Chondrocyte (in vitro differentiated cells): ENCODE data around the gene C1QTNF8. TPM values are rescaled to one million over a fixed set of nuclear protein-coding genes. Genes with fewer than 3 reads are reported as not detected.

Experiments used
- DNase-seq: peaks from one replicate; pipeline ENCODE4 v3.0.0; 2021; ENCODE audit warnings: mixed read lengths, low spot score
- H3K27ac Mint-ChIP-seq: one replicate; pipeline ENCODE4 v1.8.0; 2021; ENCODE audit warnings: mild to moderate bottlenecking, moderate library complexity, mixed read lengths; ENCODE audit not compliant: unreplicated experiment
- H3K27me3 Mint-ChIP-seq: 2 replicates; pipeline ENCODE4 v1.8.0; 2021; ENCODE audit warnings: low read depth, mixed read lengths
- H3K36me3 Mint-ChIP-seq: 2 replicates; pipeline ENCODE4 v1.8.0; 2021; ENCODE audit warnings: low read depth, mixed read lengths
- H3K4me1 Mint-ChIP-seq: 2 replicates; pipeline ENCODE4 v1.8.0; 2021; ENCODE audit warnings: low read depth, mild to moderate bottlenecking, mixed read lengths
- H3K4me3 Mint-ChIP-seq: one replicate; pipeline ENCODE4 v1.8.0; 2021; ENCODE audit warnings: mild to moderate bottlenecking, moderate library complexity, mixed read lengths; ENCODE audit not compliant: unreplicated experiment
- H3K9me3 Mint-ChIP-seq: 2 replicates; pipeline ENCODE4 v1.8.0; 2021; ENCODE audit warnings: low read depth, mixed read lengths
- total RNA-seq: library from RNA; stranded (reverse); gene quantifications from 3 replicates; pipeline ENCODE4 v1.2.1, GENCODE V29; 2021
- TF ChIP-seq, protein P1 (sequence below): fragments of 200-600 bp; sonication (generic); IDR thresholded peaks from 2 replicates; pipeline ENCODE4 v1.5.0; 2021; ENCODE audit warnings: antibody characterized with exemption, mild to moderate bottlenecking, moderate library complexity

Gene C1QTNF8
- total RNA-seq, 1 donor from 2014 or later: not detected

DNA sequence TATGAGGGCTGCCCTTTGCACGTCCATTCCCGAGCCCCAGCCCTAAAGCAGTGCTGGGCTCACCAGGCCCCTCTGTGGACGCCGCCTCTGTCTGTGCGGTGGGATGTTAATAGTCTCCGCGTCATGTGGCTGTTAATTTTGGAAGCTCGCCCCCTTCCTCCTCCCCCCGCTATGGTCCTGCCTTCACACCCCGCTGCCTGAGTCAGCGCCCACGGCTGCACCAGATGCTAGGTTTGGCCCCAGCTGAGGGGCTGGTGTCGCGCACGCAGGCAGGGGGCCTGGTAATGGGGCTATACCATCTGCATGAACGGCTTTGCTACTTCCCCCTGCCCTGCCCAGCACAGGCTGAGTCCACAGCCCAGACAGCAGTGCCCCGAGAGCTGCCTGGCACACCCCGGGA, 27.6 kb downstream of the C1QTNF8 start:
- DNase-seq: no peak
- Mint-ChIP-seq H3K27ac (no peak overlapping the region), H3K27me3 (peaks cover 33% of the 10 kb centered on the region), H3K36me3 (no peaks in the 10 kb centered on the region), H3K4me1 (no peaks in the 10 kb centered on the region), H3K9me3 (no peaks in the 10 kb centered on the region), H3K4me3 (no peak overlapping the region)
- TF ChIP-seq, protein P1, sequence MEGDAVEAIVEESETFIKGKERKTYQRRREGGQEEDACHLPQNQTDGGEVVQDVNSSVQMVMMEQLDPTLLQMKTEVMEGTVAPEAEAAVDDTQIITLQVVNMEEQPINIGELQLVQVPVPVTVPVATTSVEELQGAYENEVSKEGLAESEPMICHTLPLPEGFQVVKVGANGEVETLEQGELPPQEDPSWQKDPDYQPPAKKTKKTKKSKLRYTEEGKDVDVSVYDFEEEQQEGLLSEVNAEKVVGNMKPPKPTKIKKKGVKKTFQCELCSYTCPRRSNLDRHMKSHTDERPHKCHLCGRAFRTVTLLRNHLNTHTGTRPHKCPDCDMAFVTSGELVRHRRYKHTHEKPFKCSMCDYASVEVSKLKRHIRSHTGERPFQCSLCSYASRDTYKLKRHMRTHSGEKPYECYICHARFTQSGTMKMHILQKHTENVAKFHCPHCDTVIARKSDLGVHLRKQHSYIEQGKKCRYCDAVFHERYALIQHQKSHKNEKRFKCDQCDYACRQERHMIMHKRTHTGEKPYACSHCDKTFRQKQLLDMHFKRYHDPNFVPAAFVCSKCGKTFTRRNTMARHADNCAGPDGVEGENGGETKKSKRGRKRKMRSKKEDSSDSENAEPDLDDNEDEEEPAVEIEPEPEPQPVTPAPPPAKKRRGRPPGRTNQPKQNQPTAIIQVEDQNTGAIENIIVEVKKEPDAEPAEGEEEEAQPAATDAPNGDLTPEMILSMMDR: no peak

DNA sequence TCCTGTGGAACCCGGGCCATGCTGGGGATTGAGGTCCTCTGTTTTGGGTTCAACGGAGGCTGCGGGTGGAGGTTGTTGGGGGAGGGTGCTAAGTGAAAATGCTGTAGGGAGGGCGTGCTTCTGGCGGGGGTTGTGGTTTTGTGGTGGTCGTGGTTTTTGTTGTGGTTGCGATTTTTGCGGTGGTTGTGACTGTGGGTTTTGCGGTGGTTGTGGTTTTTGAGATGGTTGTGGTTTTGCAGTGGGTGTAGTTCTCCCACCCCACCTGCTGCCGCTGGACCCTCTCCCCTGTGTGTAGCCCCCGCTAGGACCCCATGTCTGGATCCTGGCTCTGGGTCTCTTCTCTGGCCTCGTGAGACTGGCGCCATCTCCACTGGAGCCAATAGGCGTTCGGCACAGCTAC, 28.4 kb downstream of the C1QTNF8 start:
- H3K9me3 Mint-ChIP-seq: no peaks in the 10 kb centered on the region
- TF ChIP-seq, protein P1: no peak
- H3K27ac Mint-ChIP-seq: no peak overlapping the region
- DNase-seq: no peak
- no peaks in the 10 kb centered on the region for H3K36me3 Mint-ChIP-seq
- no peak overlapping the region for H3K4me3 Mint-ChIP-seq
- H3K4me1 Mint-ChIP-seq: no peaks in the 10 kb centered on the region
- peaks cover 33% of the 10 kb centered on the region for H3K27me3 Mint-ChIP-seq

DNA sequence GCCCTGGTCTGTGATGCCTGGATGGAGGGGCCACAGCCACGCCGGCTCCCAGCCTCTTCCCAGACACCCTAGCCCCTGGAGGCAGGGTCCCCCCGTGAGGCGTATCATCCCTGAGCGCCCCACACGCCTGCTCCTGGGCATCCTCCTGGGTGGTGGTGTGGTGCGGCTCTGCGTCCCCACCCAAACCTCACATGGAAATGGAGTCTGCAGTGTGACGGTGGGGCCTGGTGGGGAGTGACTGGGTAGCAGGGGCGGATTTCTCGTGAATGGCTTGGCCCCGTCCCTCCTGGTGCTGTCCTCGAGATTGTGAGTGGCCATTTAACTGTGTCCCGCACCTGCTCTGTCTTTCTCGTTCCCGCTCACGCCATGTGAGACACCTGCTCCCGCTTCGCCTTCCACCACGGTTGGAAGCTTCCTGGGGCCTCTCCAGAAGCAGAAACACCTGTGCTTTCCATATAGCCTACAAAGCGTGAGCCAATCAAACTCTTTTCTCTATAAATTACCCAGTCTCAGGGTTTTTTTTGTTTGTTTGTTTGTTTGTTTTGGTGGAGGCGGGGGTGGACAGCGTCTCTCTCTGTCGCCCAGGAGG, 29.4 kb downstream of the C1QTNF8 start:
- H3K4me3 Mint-ChIP-seq: no peak overlapping the region
- H3K27ac Mint-ChIP-seq: no peak overlapping the region
- H3K36me3 Mint-ChIP-seq: no peaks in the 10 kb centered on the region
- TF ChIP-seq, protein P1: no peak
- peaks cover 29% of the 10 kb centered on the region for H3K27me3 Mint-ChIP-seq
- no peak for DNase-seq
- H3K4me1 Mint-ChIP-seq: no peaks in the 10 kb centered on the region
- H3K9me3 Mint-ChIP-seq: no peaks in the 10 kb centered on the region

DNA sequence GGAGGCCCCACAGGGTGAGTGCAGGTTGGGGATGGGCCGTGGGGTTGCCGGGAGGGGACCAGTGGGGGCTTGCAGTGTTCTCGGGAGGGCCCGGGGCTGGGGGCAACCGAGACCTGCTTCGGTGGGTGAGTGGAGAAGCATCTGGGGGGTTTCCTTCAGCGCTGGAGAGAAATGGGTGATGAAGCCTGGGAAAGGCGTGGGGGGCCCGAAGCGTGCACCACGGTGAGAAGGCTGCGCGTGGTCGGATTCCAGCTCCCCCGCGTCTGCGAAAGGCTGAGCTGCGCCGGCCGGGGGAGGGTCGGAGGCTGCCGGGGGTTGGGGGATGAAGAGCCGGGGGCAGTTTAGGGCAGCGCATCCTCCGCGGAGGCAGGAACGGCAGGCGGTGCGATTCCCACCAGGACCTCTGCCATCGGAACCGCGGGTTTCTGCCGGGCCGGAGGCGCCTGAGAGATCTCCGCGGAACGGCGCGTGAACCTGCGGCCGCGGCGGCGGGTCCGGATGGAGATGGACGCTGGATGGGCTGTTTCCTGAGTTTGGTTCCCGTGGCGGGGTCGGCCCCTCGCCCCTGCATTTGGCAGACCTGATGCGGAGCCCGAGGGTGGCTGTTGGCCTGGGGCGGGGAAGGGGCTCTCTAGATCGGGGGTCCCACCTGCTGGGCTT, 30.4 kb downstream of the C1QTNF8 start:
- H3K4me1 Mint-ChIP-seq: no peaks in the 10 kb centered on the region
- peaks cover 29% of the 10 kb centered on the region for H3K27me3 Mint-ChIP-seq
- no peak overlapping the region for H3K27ac Mint-ChIP-seq
- TF ChIP-seq, protein P1: no peak
- no peaks in the 10 kb centered on the region for H3K36me3 Mint-ChIP-seq
- no peak for DNase-seq
- no peaks in the 10 kb centered on the region for H3K9me3 Mint-ChIP-seq
- no peak overlapping the region for H3K4me3 Mint-ChIP-seq

DNA sequence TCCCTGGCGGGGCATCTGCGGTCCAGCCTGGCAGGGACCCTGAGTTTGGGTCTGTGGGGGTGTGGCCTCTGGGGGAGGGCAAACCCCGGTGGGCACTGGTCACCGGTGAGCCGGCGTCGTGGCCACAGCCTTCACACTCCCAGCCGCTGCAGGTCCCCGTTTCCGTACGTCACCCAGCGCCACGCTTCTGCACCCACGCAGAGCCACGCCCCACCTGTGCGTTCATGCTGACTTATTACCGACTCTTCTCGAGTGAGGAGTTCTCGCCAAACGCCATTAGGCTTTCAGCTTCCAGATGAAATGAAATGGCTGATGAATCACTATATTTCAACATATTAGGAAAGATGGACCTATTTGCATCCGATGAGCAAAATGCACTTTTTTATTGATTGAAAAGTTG, 32.3 kb downstream of the C1QTNF8 start:
- DNase-seq: no peak
- Mint-ChIP-seq H3K4me1 (no peaks in the 10 kb centered on the region), H3K9me3 (peaks cover 5% of the 10 kb centered on the region), H3K27ac (no peak overlapping the region), H3K27me3 (peaks cover 24% of the 10 kb centered on the region), H3K4me3 (no peak overlapping the region), H3K36me3 (peaks cover 3% of the 10 kb centered on the region)
- TF ChIP-seq, protein P1: no peak
